GM12874 (cell line): ENCODE data around the gene CDK16.

Source experiments
- TF ChIP-seq, protein P1 (sequence below): IDR thresholded peaks from 2 replicates; pipeline ENCODE4 v1.5.1; 2011; ENCODE audit warnings: low read depth, mild to moderate bottlenecking, control low read depth, low read length, moderate library complexity; ENCODE audit not compliant: insufficient read depth

The CDK16 gene

DNA sequence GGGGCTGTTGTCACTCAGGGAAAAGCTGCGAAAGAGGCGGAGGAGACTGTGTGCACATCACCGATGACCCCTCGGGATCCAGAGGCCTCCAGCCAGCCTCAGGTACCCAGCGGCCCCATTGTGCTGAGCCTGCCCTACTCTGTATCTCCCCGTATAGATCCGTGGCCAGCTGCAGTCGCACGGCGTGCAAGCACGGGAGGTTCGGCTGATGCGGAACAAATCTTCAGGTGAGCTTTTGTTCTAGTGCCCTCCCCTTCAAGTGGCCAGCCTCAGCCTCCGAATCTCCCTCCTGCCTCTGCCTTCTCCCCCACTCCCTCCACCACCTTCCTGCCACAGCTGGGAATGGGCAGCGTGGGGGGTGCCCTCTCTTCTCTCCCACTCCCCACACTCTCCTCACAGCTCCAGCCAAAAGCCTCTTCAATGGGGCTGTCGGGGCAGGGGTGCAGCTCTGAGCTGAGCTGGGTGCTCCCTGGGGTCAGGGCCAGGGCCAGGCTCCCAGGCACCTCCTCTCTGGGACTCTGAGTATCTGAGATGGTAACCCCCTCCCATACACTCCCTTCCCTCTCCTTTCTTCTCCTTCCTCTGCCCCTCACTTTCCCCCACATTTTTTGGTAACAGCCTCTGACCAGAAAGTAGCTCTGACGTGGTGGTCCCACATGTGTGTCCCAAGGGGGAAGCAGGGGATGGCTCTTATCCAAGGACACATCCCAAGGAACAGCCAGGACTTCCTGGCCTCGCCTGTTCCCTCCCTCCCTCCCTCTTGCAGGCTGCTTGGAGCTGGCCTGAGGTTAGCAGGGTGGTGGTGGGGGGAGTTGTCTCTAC, 45.3 kb upstream of the CDK16 start:
- TF ChIP-seq, protein P1, sequence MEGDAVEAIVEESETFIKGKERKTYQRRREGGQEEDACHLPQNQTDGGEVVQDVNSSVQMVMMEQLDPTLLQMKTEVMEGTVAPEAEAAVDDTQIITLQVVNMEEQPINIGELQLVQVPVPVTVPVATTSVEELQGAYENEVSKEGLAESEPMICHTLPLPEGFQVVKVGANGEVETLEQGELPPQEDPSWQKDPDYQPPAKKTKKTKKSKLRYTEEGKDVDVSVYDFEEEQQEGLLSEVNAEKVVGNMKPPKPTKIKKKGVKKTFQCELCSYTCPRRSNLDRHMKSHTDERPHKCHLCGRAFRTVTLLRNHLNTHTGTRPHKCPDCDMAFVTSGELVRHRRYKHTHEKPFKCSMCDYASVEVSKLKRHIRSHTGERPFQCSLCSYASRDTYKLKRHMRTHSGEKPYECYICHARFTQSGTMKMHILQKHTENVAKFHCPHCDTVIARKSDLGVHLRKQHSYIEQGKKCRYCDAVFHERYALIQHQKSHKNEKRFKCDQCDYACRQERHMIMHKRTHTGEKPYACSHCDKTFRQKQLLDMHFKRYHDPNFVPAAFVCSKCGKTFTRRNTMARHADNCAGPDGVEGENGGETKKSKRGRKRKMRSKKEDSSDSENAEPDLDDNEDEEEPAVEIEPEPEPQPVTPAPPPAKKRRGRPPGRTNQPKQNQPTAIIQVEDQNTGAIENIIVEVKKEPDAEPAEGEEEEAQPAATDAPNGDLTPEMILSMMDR: no peak

DNA sequence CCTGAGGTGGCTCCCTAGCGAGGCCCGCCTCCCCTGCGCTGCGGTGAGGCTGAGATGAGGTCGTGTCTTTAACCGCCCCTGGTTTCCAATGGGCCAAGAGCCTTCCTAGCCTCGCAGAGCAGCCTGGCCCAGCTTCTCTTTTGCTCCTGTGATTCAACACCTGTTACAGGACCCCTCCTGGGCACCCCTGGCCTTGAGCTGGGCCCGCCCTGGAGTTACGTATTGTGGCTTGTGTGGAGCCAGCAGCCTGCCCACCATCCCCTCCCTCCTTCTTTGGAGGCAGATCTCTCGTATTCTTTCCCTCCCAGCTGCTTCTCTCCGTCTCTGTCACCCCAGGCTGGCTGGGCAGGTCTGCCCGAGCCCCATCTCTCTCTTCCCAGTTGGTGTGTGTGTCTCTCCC, 44.1 kb upstream of the CDK16 start:
- TF ChIP-seq, protein P1: no peak

DNA sequence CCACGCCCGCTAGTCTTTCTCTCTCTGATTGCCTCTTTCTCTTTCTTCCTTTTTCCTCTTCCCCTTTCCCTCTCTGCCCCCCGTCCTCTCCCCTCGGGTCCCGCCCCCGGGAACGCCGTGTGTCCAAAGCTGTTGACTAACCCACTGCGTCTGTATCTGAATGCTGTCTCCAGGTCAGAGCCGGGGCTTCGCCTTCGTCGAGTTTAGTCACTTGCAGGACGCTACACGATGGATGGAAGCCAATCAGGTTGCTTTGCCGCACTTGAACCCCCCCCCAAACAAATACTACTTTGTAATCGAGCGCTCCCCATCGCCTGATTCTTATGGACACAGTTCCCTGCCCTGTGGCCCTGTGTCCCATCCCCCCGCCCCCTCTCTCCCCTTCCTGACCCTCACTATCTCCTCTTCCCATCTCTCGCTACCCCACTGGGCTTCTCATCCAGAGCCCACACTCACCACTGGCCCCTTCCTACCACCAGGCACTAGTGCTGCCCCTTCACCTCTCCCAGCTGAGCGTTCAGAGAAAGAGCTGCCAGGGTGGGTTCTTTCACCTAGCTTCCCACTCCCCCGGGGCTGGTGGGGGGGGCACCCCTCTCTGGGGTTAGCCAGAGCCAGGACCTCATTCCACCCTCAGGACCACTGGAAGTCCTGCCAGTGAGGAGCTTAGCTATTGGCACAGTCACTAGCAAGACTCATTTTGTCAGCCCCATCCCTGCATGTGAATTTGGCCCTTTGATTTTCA, 43.5 kb upstream of the CDK16 start:
- TF ChIP-seq, protein P1: no peak

DNA sequence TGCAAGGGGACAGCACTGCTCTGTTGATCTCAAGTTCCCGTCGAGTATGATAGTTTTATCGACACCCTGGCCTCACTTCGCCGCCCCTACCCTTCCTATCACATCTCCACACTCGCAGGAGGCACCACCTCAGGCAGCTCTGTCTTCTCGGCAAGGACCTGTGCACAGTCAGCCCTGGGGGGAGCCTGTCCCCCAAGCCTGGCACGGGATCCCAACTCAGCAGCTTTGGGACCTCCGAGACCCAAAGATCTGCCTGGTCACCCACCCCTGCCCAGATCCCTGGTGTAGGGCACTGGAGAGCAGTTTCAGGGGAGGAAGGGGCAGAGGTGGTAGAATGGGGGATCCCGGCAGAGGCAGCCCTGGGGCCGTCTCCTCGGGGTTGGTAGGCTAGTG, 42.9 kb upstream of the CDK16 start:
- TF ChIP-seq, protein P1: no peak

DNA sequence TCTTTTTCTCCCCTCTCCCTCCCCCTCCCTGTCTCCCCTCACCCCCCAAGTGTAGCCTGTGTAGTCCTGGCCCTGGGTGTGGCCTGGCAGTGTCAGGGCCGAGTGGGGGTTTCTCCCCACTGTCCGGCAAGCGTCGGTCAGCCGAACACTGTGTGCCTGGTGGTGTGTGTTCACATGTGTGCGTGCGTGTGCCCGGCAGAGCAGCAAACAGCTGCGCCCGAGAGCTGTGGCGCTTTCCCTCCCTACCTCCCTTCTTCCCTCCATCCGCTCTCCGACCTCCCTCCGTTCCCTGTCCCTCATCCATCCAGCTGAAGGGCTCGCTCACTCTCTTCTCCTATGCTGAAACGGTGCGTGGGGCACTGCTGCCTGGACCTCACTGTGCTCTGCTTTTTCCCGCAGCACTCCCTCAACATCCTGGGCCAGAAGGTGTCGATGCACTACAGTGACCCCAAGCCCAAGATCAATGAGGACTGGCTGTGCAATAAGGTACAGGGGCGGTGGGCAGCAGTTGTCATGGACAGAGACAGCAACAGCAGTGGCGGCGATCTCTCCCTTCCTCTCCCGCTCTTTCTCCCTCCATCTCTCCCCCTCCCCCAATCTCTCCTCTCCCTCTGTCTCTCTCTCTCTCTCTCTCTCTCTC, 42.3 kb upstream of the CDK16 start:
- TF ChIP-seq, protein P1: no peak

DNA sequence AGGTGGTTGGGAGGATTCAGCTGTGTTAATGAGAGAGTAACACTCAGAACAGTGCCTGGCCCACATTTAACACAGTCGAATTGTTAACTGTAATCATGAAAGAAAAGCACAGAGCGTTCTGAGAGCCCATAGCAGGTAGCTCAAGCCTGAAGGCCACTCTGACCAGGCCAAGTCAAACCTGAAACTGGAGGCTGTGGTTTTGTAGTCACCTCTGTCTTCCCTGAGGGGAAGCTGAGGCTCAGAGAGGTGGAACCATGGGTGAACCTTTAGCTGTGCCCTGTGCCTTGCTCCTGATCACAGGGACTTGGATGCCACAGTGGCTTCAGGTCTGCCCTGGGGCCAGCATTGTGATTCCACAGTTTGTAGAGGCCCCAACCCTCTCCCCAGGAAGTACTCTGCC, 41.4 kb upstream of the CDK16 start:
- TF ChIP-seq, protein P1: no peak

DNA sequence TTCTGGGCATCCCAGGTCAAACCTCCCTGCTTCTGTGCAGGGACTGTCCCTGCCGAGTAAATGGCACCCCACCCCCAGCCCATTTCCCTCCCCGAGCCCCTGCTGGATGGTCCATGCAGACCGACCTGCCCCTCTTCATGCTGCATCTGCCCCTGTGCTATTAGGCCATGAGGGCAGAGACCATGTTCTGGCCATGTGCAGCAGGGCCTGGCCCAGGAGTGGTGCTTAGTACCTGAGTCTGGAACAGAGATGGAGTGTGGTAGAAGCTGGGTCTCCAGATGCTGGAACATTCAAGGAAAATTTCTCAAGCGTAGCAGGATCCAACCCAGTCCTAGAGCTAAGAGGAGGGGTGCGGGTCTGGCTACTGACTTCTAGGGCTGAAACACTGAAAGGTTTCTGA, 40.1 kb upstream of the CDK16 start:
- TF ChIP-seq, protein P1: no peak
